ENCODE results near the gene SPAAR. TPM values are rescaled to one million over a fixed set of nuclear protein-coding genes. Genes with fewer than 3 reads are reported as not detected.
"Not testable (repeated sequence)": the region's sequence is repeated elsewhere in the genome, so short reads cannot be mapped to it uniquely, and the experiment has no call there.

The SPAAR gene
- polyA plus RNA-seq, 1 donor, result 0.84 TPM

DNA sequence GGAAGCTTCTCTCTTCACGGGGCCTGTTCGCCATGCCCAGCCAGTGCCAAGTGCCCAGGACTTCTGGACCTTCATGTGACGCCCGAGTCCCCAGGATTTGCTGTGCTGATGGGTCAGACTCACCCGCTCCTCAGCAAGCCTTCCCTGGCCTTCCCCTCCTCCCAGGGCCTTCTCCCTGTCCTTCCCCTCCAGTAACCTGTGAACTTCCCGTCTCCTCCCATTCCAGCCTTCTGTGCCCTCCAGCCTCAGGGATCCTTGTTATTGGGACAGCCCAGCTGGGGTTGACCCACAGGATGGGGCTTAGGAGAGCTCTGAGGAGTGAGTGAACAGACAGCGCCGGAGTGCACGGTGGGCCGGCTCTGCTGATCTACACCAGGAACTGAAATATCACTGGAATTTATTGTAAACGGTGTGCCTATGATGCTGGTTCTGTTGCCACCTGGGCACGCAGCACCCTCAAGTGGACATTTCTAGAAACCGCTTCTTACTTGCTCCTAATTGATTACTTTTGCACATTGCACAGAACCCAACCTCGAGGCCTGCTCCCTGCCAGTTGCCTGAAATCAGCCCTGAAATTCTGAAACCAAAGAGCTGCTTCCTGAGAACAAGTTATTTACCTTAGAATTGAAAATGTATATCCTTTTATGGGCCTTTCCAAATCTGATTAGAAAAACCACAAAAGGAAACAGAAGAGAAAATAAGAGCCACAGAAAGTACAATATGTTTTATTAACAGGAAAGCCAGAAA is 1.5 kb downstream of the SPAAR start:
- H3K27ac ChIP-seq (ENCODE audit: low read length), result no peak overlapping the region
- no peaks in the 10 kb centered on the region for H3K9me3 ChIP-seq (ENCODE audit: control insufficient read depth, low read depth, low read length)
- peak in 1 of 2 donors; percentile 57 for DNase-seq
- no CpG with 5 or more reads among the region's 14 CpGs for WGBS (ENCODE audit: insufficient coverage, low lambda C conversion rate)
- H3K36me3 ChIP-seq (ENCODE audit: control insufficient read depth, insufficient read depth, low read length), result no peaks in the 10 kb centered on the region
- peaks cover 65% of the 10 kb centered on the region for H3K4me1 ChIP-seq (ENCODE audit: control insufficient read depth, insufficient read depth, low read length)
- H3K27me3 ChIP-seq (ENCODE audit: control insufficient read depth, insufficient read depth, low read length), result no peaks in the 10 kb centered on the region
- H3K4me3 ChIP-seq (ENCODE audit: low read length), result no peak overlapping the region

DNA sequence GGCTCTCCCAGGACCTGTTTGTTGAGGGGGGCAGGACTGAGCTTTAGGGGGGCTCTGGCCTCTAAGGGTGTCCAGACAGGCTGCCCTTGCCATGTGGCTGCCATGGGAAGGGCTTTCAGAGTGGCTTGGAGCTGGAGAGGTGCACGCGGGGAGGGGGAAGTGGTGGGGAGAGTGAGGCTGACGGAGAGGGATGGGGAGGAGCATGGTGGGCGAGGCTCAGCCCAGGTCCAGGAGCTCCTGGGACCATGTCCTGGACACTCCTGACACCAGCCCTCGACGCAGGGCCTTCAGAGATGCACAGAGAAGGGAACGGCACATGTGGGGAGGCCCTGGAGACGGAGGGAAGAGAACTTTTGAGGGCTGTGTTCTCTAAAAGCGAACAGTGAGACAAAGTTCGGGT is 2.4 kb downstream of the SPAAR start:
- Histone ChIP-seq H3K4me3 (ENCODE audit: low read length) (no peak overlapping the region), H3K27ac (ENCODE audit: low read length) (no peak overlapping the region)
- WGBS (ENCODE audit: insufficient coverage, low lambda C conversion rate), result no CpG with 5 or more reads among the region's 10 CpGs

GRCh38 chr9:35912791-35913400 is 3.6 kb downstream of the SPAAR start:
- H3K9me3 ChIP-seq (ENCODE audit: control insufficient read depth, low read depth, low read length), result no peaks in the 10 kb centered on the region
- no peak overlapping the region for H3K27ac ChIP-seq (ENCODE audit: low read length)
- DNase-seq, result no peak
- no CpG with 5 or more reads among the region's 10 CpGs for WGBS (ENCODE audit: insufficient coverage, low lambda C conversion rate)
- no peaks in the 10 kb centered on the region for H3K36me3 ChIP-seq (ENCODE audit: control insufficient read depth, insufficient read depth, low read length)
- no peaks in the 10 kb centered on the region for H3K27me3 ChIP-seq (ENCODE audit: control insufficient read depth, insufficient read depth, low read length)
- no peak overlapping the region for H3K4me3 ChIP-seq (ENCODE audit: low read length)
- H3K4me1 ChIP-seq (ENCODE audit: control insufficient read depth, insufficient read depth, low read length), result peaks cover 65% of the 10 kb centered on the region

More for the DNA sequence above, 2.4 kb downstream of the SPAAR start:
- no peaks in the 10 kb centered on the region for H3K27me3 ChIP-seq (ENCODE audit: control insufficient read depth, insufficient read depth, low read length)
- no peaks in the 10 kb centered on the region for H3K36me3 ChIP-seq (ENCODE audit: control insufficient read depth, insufficient read depth, low read length)
- H3K4me1 ChIP-seq (ENCODE audit: control insufficient read depth, insufficient read depth, low read length), result peaks cover 66% of the 10 kb centered on the region
- no peak for DNase-seq
- H3K9me3 ChIP-seq (ENCODE audit: control insufficient read depth, low read depth, low read length), result no peaks in the 10 kb centered on the region

GRCh38 chr9:35913429-35913828 is 4.1 kb downstream of the SPAAR start:
- peaks cover 65% of the 10 kb centered on the region for H3K4me1 ChIP-seq (ENCODE audit: control insufficient read depth, insufficient read depth, low read length)
- not testable (repeated sequence) for H3K36me3 ChIP-seq (ENCODE audit: control insufficient read depth, insufficient read depth, low read length); H3K4me3 ChIP-seq (ENCODE audit: low read length); DNase-seq; H3K27ac ChIP-seq (ENCODE audit: low read length); H3K9me3 ChIP-seq (ENCODE audit: control insufficient read depth, low read depth, low read length); H3K27me3 ChIP-seq (ENCODE audit: control insufficient read depth, insufficient read depth, low read length)

- Histone ChIP-seq H3K36me3 (ENCODE audit: control insufficient read depth, insufficient read depth, low read length) (no peaks in the 10 kb centered on the region), H3K9me3 (ENCODE audit: control insufficient read depth, low read depth, low read length) (no peaks in the 10 kb centered on the region), H3K4me3 (ENCODE audit: low read length) (no peak overlapping the region), H3K27ac (ENCODE audit: low read length) (peak overlapping the region; percentile 68), H3K27me3 (ENCODE audit: control insufficient read depth, insufficient read depth, low read length) (no peaks in the 10 kb centered on the region), H3K4me1 (ENCODE audit: control insufficient read depth, insufficient read depth, low read length) (peaks cover 65% of the 10 kb centered on the region)
- peak; percentile 90 to 96 for DNase-seq
- 40% methylated on average over 1 of the region's 9 CpGs for WGBS (ENCODE audit: insufficient coverage, low lambda C conversion rate)
Observed at GRCh38 chr9:35914301-35914807, 5.1 kb downstream of the SPAAR start.

DNA sequence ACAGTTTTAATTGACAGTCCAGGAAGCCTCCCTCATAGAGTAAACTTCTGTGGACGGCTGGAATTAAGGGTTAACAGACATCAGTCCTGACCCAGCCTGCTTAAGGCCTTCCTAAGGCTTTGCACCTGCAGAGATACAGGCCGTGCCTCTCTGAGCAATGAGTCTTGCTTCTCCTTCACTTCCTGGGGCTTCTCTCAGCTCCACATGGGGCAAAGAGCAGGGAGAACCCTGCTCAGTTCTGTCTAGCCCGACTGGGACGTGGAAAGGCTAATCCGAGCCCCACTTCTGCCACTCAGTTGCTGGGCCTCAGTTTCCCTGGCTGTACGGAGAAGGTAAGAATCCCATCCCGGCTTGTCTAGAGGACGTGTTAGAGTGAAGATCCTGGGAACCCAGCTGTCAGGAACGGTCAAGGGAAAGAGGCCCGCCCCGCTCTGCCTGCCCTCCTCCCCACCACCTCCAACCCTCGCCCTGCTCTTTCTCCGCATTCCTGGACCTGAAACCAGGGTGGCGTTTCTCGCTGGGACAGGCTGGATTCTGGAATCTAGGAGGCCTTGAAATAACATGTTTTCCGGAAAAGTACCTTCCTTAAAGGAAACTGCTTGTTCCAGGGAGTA is 6.5 kb downstream of the SPAAR start:
- Histone ChIP-seq H3K4me1 (ENCODE audit: control insufficient read depth, insufficient read depth, low read length) (peaks cover 66% of the 10 kb centered on the region), H3K27ac (ENCODE audit: low read length) (peak overlapping the region; percentile 68), H3K27me3 (ENCODE audit: control insufficient read depth, insufficient read depth, low read length) (no peaks in the 10 kb centered on the region), H3K9me3 (ENCODE audit: control insufficient read depth, low read depth, low read length) (no peaks in the 10 kb centered on the region), H3K36me3 (ENCODE audit: control insufficient read depth, insufficient read depth, low read length) (no peaks in the 10 kb centered on the region), H3K4me3 (ENCODE audit: low read length) (no peak overlapping the region)
- WGBS (ENCODE audit: insufficient coverage, low lambda C conversion rate), result no CpG with 5 or more reads among the region's 16 CpGs
- peak in 1 of 2 donors; percentile 52 for DNase-seq

GRCh38 chr9:35917261-35917660 is 8.0 kb downstream of the SPAAR start:
- Histone ChIP-seq H3K27me3 (ENCODE audit: control insufficient read depth, insufficient read depth, low read length) (no peaks in the 10 kb centered on the region), H3K9me3 (ENCODE audit: control insufficient read depth, low read depth, low read length) (no peaks in the 10 kb centered on the region), H3K4me3 (ENCODE audit: low read length) (no peak overlapping the region), H3K27ac (ENCODE audit: low read length) (peak overlapping the region; percentile 49), H3K36me3 (ENCODE audit: control insufficient read depth, insufficient read depth, low read length) (no peaks in the 10 kb centered on the region), H3K4me1 (ENCODE audit: control insufficient read depth, insufficient read depth, low read length) (peaks cover 68% of the 10 kb centered on the region)
- WGBS (ENCODE audit: insufficient coverage, low lambda C conversion rate), result no CpG with 5 or more reads among the region's 4 CpGs
- no peak for DNase-seq

DNA sequence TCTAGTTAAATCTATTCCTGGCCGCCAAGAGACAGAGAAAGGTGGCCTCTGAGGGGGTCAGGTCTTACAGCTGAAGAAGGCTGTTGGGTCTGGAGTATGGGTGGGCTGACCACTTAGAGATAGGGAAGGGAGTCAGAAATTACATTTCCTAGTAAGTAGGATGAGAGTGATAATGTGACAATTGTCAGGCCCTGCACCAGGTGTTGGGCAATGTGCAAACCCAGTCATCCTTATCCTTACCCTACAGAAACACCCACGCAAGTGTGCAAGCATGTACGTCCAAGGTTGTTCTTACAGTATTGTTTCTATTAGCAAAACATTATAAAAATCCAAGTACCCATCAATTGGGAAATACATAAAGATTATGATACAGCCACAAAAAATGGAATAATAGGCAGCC is 9.5 kb downstream of the SPAAR start:
- peak overlapping the region; percentile 91 for H3K27ac ChIP-seq (ENCODE audit: low read length)
- H3K27me3 ChIP-seq (ENCODE audit: control insufficient read depth, insufficient read depth, low read length), result no peaks in the 10 kb centered on the region
- peak in 1 of 2 donors; percentile 37 for DNase-seq
- H3K4me3 ChIP-seq (ENCODE audit: low read length), result no peak overlapping the region
- H3K9me3 ChIP-seq (ENCODE audit: control insufficient read depth, low read depth, low read length), result no peaks in the 10 kb centered on the region
- 60% methylated on average over 1 of the region's 3 CpGs for WGBS (ENCODE audit: insufficient coverage, low lambda C conversion rate)
- peaks cover 77% of the 10 kb centered on the region for H3K4me1 ChIP-seq (ENCODE audit: control insufficient read depth, insufficient read depth, low read length)
- H3K36me3 ChIP-seq (ENCODE audit: control insufficient read depth, insufficient read depth, low read length), result no peaks in the 10 kb centered on the region

- H3K4me3 ChIP-seq (ENCODE audit: low read length), result no peak overlapping the region
- H3K27ac ChIP-seq (ENCODE audit: low read length), result peak overlapping the region; percentile 91
- H3K9me3 ChIP-seq (ENCODE audit: control insufficient read depth, low read depth, low read length), result no peaks in the 10 kb centered on the region
- no peaks in the 10 kb centered on the region for H3K27me3 ChIP-seq (ENCODE audit: control insufficient read depth, insufficient read depth, low read length)
- peaks cover 78% of the 10 kb centered on the region for H3K4me1 ChIP-seq (ENCODE audit: control insufficient read depth, insufficient read depth, low read length)
- 100% methylated on average over 1 of the region's 3 CpGs for WGBS (ENCODE audit: insufficient coverage, low lambda C conversion rate)
- no peak for DNase-seq
- H3K36me3 ChIP-seq (ENCODE audit: control insufficient read depth, insufficient read depth, low read length), result no peaks in the 10 kb centered on the region
Observed at GRCh38 chr9:35919212-35920008, 10.1 kb downstream of the SPAAR start.

DNA sequence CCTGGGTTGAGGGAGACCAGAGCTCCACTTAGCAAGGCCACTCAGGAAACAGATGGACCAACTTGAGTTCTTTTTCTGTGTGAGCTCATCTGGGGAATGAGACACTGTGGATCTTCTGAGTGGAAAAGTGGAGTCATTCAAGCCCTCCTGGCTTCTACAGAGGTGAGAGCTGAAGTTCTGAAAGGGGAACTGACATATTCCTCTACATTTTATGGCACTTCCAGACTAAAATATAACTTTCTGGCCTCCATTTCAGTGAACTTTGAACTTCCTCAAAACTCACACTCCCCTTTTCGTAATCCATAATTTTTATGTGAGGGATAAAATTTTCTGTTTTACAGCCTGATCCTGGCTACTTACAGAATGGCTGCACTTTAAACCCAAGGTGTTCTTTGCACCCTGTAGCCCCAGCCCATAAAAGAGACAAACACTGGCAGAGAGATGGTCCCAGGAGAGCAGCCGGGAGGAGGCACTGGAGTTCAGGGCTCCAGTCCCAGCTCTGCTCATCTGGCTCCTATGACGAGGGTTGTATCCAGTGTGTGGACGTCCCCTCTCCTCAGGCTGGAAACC is 10.8 kb downstream of the SPAAR start:
- Histone ChIP-seq H3K36me3 (ENCODE audit: control insufficient read depth, insufficient read depth, low read length) (no peaks in the 10 kb centered on the region), H3K4me3 (ENCODE audit: low read length) (no peak overlapping the region), H3K4me1 (ENCODE audit: control insufficient read depth, insufficient read depth, low read length) (peaks cover 71% of the 10 kb centered on the region), H3K9me3 (ENCODE audit: control insufficient read depth, low read depth, low read length) (no peaks in the 10 kb centered on the region), H3K27ac (ENCODE audit: low read length) (peak overlapping the region; percentile 91), H3K27me3 (ENCODE audit: control insufficient read depth, insufficient read depth, low read length) (no peaks in the 10 kb centered on the region)
- no CpG with 5 or more reads among the region's 4 CpGs for WGBS (ENCODE audit: insufficient coverage, low lambda C conversion rate)
- DNase-seq, result peak; percentile 85 to 94

All from large intestine (tissue), 3 donors.